HepG2 (cell line): ENCODE results near the gene ACAD8. TPM values are rescaled to one million over a fixed set of nuclear protein-coding genes. Genes with fewer than 3 reads are reported as not detected.

Experiments used
- ATAC-seq: fragments of 200-7000 bp; cut with Tn5 transposase; 3 replicates; pipeline ENCODE4 v1.9.1; 2020; ENCODE audit warnings: mild to moderate bottlenecking, moderate library complexity
- BruUV-seq: library from RNA; stranded (reverse); fragments of 400-500 nt; replicated peaks from 2 replicates; lab custom pipeline; 2021; lab: Mats Ljungman, UMichigan
- CTCF ChIA-PET: fragments of 300-600 bp; formaldehyde crosslinking; extraction: SDS; loops from one replicate; lab custom pipeline; 2021; ENCODE audit warnings: low total read pairs, inconsistent platforms, low intra/inter-chr PET ratio; lab: Yijun Ruan, JAX
- POLR2A ChIA-PET: fragments of 350-600 bp; sonication (Branson Sonifier 250); formaldehyde crosslinking; loops from one replicate; lab custom pipeline; 2020; ENCODE audit warnings: antibody characterized with exemption, inconsistent platforms; lab: Yijun Ruan, JAX
- DNase-seq: peaks from one replicate; pipeline ENCODE4 v3.0.0-alpha.2; 2015; ENCODE audit warnings: low spot score
- FAIRE-seq: peaks from 3 replicates; lab custom pipeline; 2011; peaks lifted over from hg19 to GRCh38; lab: Jason Lieb, UNC
- H2AFZ ChIP-seq: one replicate; pipeline ENCODE4 v1.6.1; 2011; ENCODE audit warnings: low read length, inconsistent platforms
- H3K27ac ChIP-seq: fragments of 300-600 bp; 3 replicates; pipeline ENCODE4 v1.8.0; 2011; ENCODE audit warnings: mixed run types, mild to moderate bottlenecking, mixed read lengths, low read length, inconsistent platforms; ENCODE audit not compliant: insufficient read depth; ENCODE audit errors: extremely low read length
- H3K27me3 ChIP-seq, 2 experiments: fragments of 200-600 bp in 1 of 2; 2 replicates in 1 of 2; 3 replicates in 1 of 2; pipeline versions ENCODE4 v1.6.0 to v1.8.0; 2011; ENCODE audit warnings: low read length in 2 of 2, mild to moderate bottlenecking in 2 of 2, moderate library complexity in 2 of 2, inconsistent platforms in 1 of 2; ENCODE audit not compliant: insufficient read depth in 2 of 2, control insufficient read depth in 1 of 2
- H3K36me3 ChIP-seq, 2 experiments: fragments of 200-600 bp in 1 of 2; replicated peaks in 1 of 2; 2 replicates in 1 of 2; 3 replicates in 1 of 2; pipeline versions ENCODE4 v1.5.1 to v1.8.0; 2011; ENCODE audit warnings: low read length in 2 of 2, inconsistent platforms in 1 of 2; ENCODE audit not compliant: insufficient read depth in 2 of 2, control insufficient read depth in 1 of 2
- H3K4me1 ChIP-seq: 2 replicates; pipeline ENCODE4 v1.5.1; 2012; ENCODE audit warnings: low read length, inconsistent platforms; ENCODE audit not compliant: insufficient read depth
- H3K4me2 ChIP-seq: 2 replicates; pipeline ENCODE4 v1.6.0; 2011; ENCODE audit warnings: low read depth, low read length, inconsistent platforms
- H3K4me3 ChIP-seq, 3 experiments: fragments of 200-600 bp in 1 of 3; sonication (generic), shearing (Covaris generic) in 1 of 3; replicated peaks in 1 of 3; 2 replicates each; pipeline ENCODE4 v1.5.1; 2011 to 2016; ENCODE audit warnings: low read length in 3 of 3, inconsistent platforms in 2 of 3, low read depth in 2 of 3, mild to moderate bottlenecking in 2 of 3, control low read depth in 1 of 3, mixed read lengths in 1 of 3; ENCODE audit not compliant: insufficient read depth in 1 of 3
- H3K79me2 ChIP-seq: one replicate; pipeline ENCODE4 v1.6.1; 2011; ENCODE audit warnings: low read length, inconsistent platforms; ENCODE audit not compliant: insufficient read depth
- H3K9ac ChIP-seq: 2 replicates; pipeline ENCODE4 v1.6.0; 2011; ENCODE audit warnings: mild to moderate bottlenecking, low read depth, low read length, inconsistent platforms; ENCODE audit not compliant: insufficient read depth
- H3K9me3 ChIP-seq: 2 replicates; pipeline ENCODE4 v1.5.1; 2012; ENCODE audit warnings: mild to moderate bottlenecking, low read length
- H4K20me1 ChIP-seq: 2 replicates; pipeline ENCODE4 v1.6.0; 2011; ENCODE audit warnings: inconsistent platforms, mild to moderate bottlenecking, low read length, moderate library complexity; ENCODE audit not compliant: insufficient read depth
- ELF4 ChIP-seq: sonication (generic); formaldehyde crosslinking; IDR thresholded peaks from 2 replicates; pipeline ENCODE4 v1.5.0; 2020; ENCODE audit warnings: missing genetic modification reagents, mild to moderate bottlenecking, moderate library complexity, borderline replicate concordance
- JUN ChIP-seq: sonication (generic); formaldehyde crosslinking; IDR thresholded peaks from 2 replicates; pipeline ENCODE4 v1.4.0; 2020; ENCODE audit warnings: mild to moderate bottlenecking, missing genetic modification reagents
- KDM5B ChIP-seq: sonication (generic); formaldehyde crosslinking; IDR thresholded peaks from 2 replicates; pipeline ENCODE4 v1.4.0; 2020; ENCODE audit warnings: missing genetic modification reagents, mild to moderate bottlenecking, borderline replicate concordance
- ZBTB21 ChIP-seq: sonication (generic); formaldehyde crosslinking; IDR thresholded peaks from 2 replicates; pipeline ENCODE4 v1.4.0; 2020; ENCODE audit warnings: missing genetic modification reagents
- ZNF3 ChIP-seq: IDR thresholded peaks from 2 replicates; pipeline ENCODE4 v1.7.0; 2017; ENCODE audit warnings: inconsistent platforms
- ZSCAN20 ChIP-seq: sonication (generic); formaldehyde crosslinking; IDR thresholded peaks from 2 replicates; pipeline ENCODE4 v1.4.0; 2020; ENCODE audit warnings: missing genetic modification reagents, mild to moderate bottlenecking, borderline replicate concordance
- WGBS: methylation state at CpG from one replicate; pipeline ENCODE4 v1.1.6; 2017; ENCODE audit warnings: low lambda C conversion rate; 5-methylcytosine and 5-hydroxymethylcytosine counted together
- in situ Hi-C: cut with HindIII; loops from 2 replicates; pipeline ENCODE4 v1.10.0; 2017; ENCODE audit warnings: low pct_unique_long_range_greater_than_20kb; ENCODE audit not compliant: extremely low pct_ligation_motif_present
- intact Hi-C: fragments of 100-400 bp; cut with micrococcal nuclease; formaldehyde crosslinking; loops from one replicate; pipeline ENCODE4 v1.10.0; 2022; ENCODE audit not compliant: unreplicated experiment
- polyA plus RNA-seq, 8 experiments: library from polyadenylated mRNA; depleted of rRNA in 3 of 8; stranded (reverse) in 7 of 8; unstranded in 1 of 8; fragments of >200 nt; fragmentation: Illumina TruSeq in 4 of 8; extraction: Trizol in 4 of 8; gene quantifications; 2 replicates each; pipeline versions ENCODE4 v1.2.1 to v1.2.3, GENCODE V29; 2011 to 2016; ENCODE audit warnings: low read depth in 4 of 8, missing spikeins in 1 of 8, mixed read lengths in 1 of 8; ENCODE audit not compliant: insufficient read depth in 1 of 8
- total RNA-seq, 5 experiments: library from RNA; depleted of rRNA; stranded (reverse); fragments of >200 nt; fragmentation: Illumina TruSeq; extraction: Trizol; gene quantifications; 2 replicates each; pipeline ENCODE4 v1.2.3, GENCODE V29; 2016; ENCODE audit warnings: low read depth in 1 of 5
- TF ChIP-seq, protein P1 (sequence below), 2 experiments: sonication (generic) in 1 of 2; formaldehyde crosslinking in 1 of 2; IDR thresholded peaks; 2 replicates each; pipeline versions ENCODE4 v1.6.1 to v1.9.0; 2014 to 2022; ENCODE audit warnings: antibody characterized with exemption in 1 of 2, borderline replicate concordance in 1 of 2, inconsistent platforms in 1 of 2, low read depth in 1 of 2, missing genetic modification reagents in 1 of 2
- TF ChIP-seq, protein P2 (sequence below): IDR thresholded peaks from 2 replicates; pipeline ENCODE4 v1.6.1; 2016; ENCODE audit warnings: missing compliant biosample characterization, missing genetic modification reagents, borderline replicate concordance
- TF ChIP-seq, protein P3 (sequence below): IDR thresholded peaks from 2 replicates; pipeline ENCODE4 v1.6.1; 2016; ENCODE audit warnings: missing biosample characterization, missing genetic modification reagents, low read depth

ACAD8 gene
- total and polyA plus RNA-seq, 2 of the 13 experiments (the other 11 are each of a cell fraction or from before 2014, with no cell fraction given): 13.5 to 20.3 TPM

DNA sequence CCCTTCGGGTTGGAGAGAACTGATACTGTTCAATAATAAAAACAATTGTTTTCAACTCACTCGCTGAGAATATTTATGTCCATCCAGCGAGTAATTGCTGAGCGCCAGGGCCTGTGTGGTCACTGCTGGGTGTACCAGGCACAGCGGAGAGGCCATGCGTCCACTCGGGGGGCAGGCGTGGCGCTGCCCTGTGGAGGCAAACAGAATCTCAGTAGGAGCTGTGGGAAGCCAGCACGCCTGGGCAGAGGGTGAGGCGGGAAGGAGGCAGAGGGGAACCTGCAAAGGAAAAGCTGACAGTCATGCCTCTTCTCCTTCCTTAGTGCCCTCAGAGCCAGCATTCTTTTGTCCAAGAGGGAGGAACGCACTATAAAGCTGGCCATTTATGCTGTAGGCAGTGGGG, 34.2 kb downstream of the ACAD8 start:
- intact Hi-C loops: no loop called here
- WGBS: 60% methylated on average over 12 of the region's 12 CpGs
- H2AFZ ChIP-seq: no peak overlapping the region
- BruUV-seq: no TSS peak
- no peaks in the 10 kb centered on the region for H3K36me3 ChIP-seq
- ChIA-PET CTCF (no interaction called here), POLR2A (no interaction called here)
- no peaks in the 10 kb centered on the region for H3K9me3 ChIP-seq
- H3K4me1 ChIP-seq: no peaks in the 10 kb centered on the region
- in situ Hi-C loops: no loop called here
- H3K79me2 ChIP-seq: no peaks in the 10 kb centered on the region
- no peak for DNase-seq
- no peak for FAIRE-seq
- no peak overlapping the region for H3K27ac ChIP-seq
- H4K20me1 ChIP-seq: no peaks in the 10 kb centered on the region
- no peak overlapping the region for H3K4me3 ChIP-seq
- H3K27me3 ChIP-seq: peaks cover 0 to 39% of the 10 kb centered on the region in 2 experiments; a peak in 4 of 5 replicates
- H3K4me2 ChIP-seq: no peak overlapping the region
- ATAC-seq: no peak
- TF ChIP-seq KDM5B (CRISPR knock-in tag): no peak
- no peak for TF ChIP-seq ZNF3 (CRISPR knock-in tag)
- H3K9ac ChIP-seq: no peak overlapping the region

DNA sequence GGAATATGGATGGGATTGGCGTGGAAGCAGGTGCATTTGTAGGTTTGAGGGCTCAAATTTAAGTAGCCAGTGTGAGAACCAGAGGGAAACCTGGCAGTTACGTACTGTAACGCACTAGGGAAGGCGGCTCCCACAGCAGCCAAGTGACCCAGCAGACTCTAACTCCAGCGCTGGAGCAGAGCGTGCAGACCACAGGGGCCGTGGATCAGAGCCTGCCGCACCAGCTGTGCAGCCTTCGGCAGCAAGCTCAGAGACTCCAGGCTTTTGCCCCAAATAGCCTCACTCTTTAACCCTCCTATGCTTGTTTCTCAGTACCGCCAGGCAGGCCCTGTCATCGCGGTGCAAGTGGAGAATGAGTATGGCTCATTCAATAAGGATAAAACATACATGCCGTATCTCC, 35.1 kb downstream of the ACAD8 start:
- BruUV-seq: no TSS peak
- ATAC-seq (no peak), DNase-seq (no peak), FAIRE-seq (no peak)
- Histone ChIP-seq H4K20me1 (no peaks in the 10 kb centered on the region), H3K4me1 (no peaks in the 10 kb centered on the region), H3K36me3 (no peaks in the 10 kb centered on the region), H3K27me3 (peaks cover 0 to 42% of the 10 kb centered on the region in 2 experiments; a peak in 4 of 5 replicates), H3K9me3 (no peaks in the 10 kb centered on the region), H3K79me2 (no peaks in the 10 kb centered on the region), H2AFZ (no peak overlapping the region), H3K27ac (no peak overlapping the region), H3K4me2 (no peak overlapping the region), H3K4me3 (no peak overlapping the region), H3K9ac (no peak overlapping the region)
- ChIA-PET CTCF (no interaction called here), POLR2A (no interaction called here)
- 64% methylated on average over 8 of the region's 13 CpGs for WGBS
- intact Hi-C loops (no loop called here), in situ Hi-C loops (no loop called here)
- no peak for TF ChIP-seq ZSCAN20
- TF ChIP-seq, protein P1, sequence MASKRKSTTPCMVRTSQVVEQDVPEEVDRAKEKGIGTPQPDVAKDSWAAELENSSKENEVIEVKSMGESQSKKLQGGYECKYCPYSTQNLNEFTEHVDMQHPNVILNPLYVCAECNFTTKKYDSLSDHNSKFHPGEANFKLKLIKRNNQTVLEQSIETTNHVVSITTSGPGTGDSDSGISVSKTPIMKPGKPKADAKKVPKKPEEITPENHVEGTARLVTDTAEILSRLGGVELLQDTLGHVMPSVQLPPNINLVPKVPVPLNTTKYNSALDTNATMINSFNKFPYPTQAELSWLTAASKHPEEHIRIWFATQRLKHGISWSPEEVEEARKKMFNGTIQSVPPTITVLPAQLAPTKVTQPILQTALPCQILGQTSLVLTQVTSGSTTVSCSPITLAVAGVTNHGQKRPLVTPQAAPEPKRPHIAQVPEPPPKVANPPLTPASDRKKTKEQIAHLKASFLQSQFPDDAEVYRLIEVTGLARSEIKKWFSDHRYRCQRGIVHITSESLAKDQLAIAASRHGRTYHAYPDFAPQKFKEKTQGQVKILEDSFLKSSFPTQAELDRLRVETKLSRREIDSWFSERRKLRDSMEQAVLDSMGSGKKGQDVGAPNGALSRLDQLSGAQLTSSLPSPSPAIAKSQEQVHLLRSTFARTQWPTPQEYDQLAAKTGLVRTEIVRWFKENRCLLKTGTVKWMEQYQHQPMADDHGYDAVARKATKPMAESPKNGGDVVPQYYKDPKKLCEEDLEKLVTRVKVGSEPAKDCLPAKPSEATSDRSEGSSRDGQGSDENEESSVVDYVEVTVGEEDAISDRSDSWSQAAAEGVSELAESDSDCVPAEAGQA (IDR thresholded peaks at IDR 0.05; ENCODE audit: low read depth): no peak
- TF ChIP-seq, protein P1 (CRISPR knock-in tag; IDR thresholded peaks at IDR 0.05; ENCODE audit: borderline replicate concordance): no peak
- TF ChIP-seq, protein P2, sequence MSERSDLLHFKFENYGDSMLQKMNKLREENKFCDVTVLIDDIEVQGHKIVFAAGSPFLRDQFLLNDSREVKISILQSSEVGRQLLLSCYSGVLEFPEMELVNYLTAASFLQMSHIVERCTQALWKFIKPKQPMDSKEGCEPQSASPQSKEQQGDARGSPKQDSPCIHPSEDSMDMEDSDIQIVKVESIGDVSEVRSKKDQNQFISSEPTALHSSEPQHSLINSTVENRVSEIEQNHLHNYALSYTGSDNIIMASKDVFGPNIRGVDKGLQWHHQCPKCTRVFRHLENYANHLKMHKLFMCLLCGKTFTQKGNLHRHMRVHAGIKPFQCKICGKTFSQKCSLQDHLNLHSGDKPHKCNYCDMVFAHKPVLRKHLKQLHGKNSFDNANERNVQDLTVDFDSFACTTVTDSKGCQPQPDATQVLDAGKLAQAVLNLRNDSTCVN (CRISPR knock-in tag): no peak
- no peak for TF ChIP-seq ZBTB21 (CRISPR knock-in tag)
- TF ChIP-seq, protein P3, sequence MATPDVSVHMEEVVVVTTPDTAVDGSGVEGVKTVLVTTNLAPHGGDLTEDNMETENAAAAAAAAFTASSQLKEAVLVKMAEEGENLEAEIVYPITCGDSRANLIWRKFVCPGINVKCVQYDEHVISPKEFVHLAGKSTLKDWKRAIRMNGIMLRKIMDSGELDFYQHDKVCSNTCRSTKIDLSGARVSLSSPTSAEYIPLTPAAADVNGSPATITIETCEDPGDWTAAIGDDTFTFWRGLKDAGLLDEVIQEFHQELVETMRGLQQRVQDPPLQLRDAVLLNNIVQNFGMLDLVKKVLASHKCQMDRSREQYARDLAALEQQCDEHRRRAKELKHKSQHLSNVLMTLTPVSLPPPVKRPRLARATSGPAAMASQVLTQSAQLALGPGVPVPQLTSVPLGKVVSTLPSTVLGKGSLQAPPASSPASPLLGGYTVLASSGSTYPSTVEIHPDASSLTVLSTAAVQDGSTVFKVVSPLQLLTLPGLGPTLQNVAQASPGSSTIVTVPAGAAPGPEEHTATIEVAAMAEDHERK (CRISPR knock-in tag): no peak
- TF ChIP-seq ELF4 (CRISPR knock-in tag): no peak
- TF ChIP-seq JUN (CRISPR knock-in tag): no peak
